ENCODE results near the gene IPO4.

Gene IPO4

GRCh38 chr14:24192933-24193332 is 4.3 kb upstream of the IPO4 start:
- no peak for DNase-seq

GRCh38 chr14:24190416-24190815 is 1.8 kb upstream of the IPO4 start:
- DNase-seq: no peak

- DNase-seq: no peak
Measured at GRCh38 chr14:24189460-24189859, 844 bp upstream of the IPO4 start.

GRCh38 chr14:24189059-24189375 is 401 bp upstream of the IPO4 start:
- DNase-seq: no peak

GRCh38 chr14:24187539-24187915 is 1.1 kb downstream of the IPO4 start:
- DNase-seq: no peak

- DNase-seq: no peak
Measured at GRCh38 chr14:24186831-24187538, 1.6 kb downstream of the IPO4 start.

- no peak for DNase-seq
Measured at GRCh38 chr14:24185741-24186140, 2.9 kb downstream of the IPO4 start.

GRCh38 chr14:24185026-24185425 is 3.6 kb downstream of the IPO4 start:
- no peak for DNase-seq

GRCh38 chr14:24184104-24184970 is 4.3 kb downstream of the IPO4 start:
- no peak for DNase-seq

- no peak for DNase-seq
Measured at GRCh38 chr14:24183014-24183481, 5.6 kb downstream of the IPO4 start.

- no peak for DNase-seq
Measured at GRCh38 chr14:24182110-24182882, 6.3 kb downstream of the IPO4 start.

GRCh38 chr14:24181371-24182077 is 7.1 kb downstream of the IPO4 start:
- no peak for DNase-seq

GRCh38 chr14:24179961-24180796 is 8.4 kb downstream of the IPO4 start:
- no peak for DNase-seq

GRCh38 chr14:24179294-24179960 is 9.2 kb downstream of the IPO4 start:
- no peak for DNase-seq

GRCh38 chr14:24178399-24179178 is 10.0 kb downstream of the IPO4 start:
- DNase-seq: no peak

GRCh38 chr14:24177891-24178290 is 10.7 kb downstream of the IPO4 start:
- DNase-seq: no peak

- no peak for DNase-seq
Measured at GRCh38 chr14:24177041-24177825, 11.4 kb downstream of the IPO4 start.

- DNase-seq: no peak
Measured at GRCh38 chr14:24176599-24176998, 12.0 kb downstream of the IPO4 start.

GRCh38 chr14:24172871-24173281 is 15.7 kb downstream of the IPO4 start:
- no peak for DNase-seq

Data from activated CD8-positive, alpha-beta memory T cell treated with anti-CD3 and anti-CD28 coated beads for 24 hours (primary cell).